ENCODE results near the gene B3GNT9.

B3GNT9 gene

DNA sequence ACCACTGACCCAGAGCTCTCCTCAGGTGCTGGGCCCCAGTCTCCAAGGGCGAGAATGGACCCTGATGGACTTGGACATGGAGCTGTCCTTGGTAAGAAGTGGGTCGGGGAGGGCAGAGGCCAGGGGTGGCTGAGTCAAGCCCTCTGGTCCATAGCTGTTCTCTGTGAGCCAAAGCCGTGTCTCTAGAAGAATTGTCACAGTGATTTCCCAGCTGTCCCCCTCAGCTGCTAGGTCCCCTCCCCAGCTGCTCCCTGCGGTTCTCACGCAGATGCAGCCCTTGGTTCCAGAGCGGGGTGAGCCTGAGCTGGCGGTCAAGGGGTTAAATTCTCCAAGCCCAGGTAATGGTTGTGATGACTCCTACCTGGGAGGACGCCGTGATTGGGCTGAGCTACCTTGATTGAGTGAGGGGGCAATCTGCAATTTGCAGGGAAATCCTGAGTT lies 18.2 kb upstream of the B3GNT9 start:
- no peak overlapping the region; the same call in 1 of the 2 replicates for H3K4me3 ChIP-seq
- no peaks in the 10 kb centered on the region for H3K9me3 ChIP-seq
- no peak for DNase-seq (ENCODE audit: low spot score in 2 of 2)
- no peaks in the 10 kb centered on the region for H3K36me3 ChIP-seq (replicated peaks)
- no peaks in the 10 kb centered on the region for H3K27me3 ChIP-seq (ENCODE audit: low read depth)
- peaks cover 24% of the 10 kb centered on the region for H3K4me1 ChIP-seq
- in situ Hi-C loops (cut with MboI; ENCODE audit: low sequenced_read_pairs): no loop called here

DNA sequence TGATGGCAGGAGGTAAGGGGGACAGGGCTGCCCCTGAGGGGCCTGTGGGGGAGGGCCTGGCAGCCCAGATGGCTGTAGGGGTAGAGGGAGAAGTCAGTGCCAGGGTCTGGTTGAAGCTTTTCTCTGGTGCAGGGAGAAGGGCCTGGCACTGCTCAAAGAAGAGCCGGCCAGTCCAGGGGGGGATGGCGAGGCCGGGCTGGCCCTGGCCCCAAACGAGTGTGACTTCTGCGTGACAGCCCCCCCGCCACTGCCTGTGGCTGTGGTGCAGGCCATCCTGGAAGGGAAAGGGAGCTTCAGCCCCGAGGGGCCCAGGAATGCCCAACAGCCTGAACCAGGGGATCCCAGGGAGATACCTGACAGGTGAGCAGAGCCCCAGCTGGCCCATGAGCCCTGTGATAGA lies 16.8 kb upstream of the B3GNT9 start:
- Histone ChIP-seq H3K4me1 (peaks cover 18% of the 10 kb centered on the region), H3K9me3 (no peaks in the 10 kb centered on the region), H3K27me3 (ENCODE audit: low read depth) (no peaks in the 10 kb centered on the region), H3K36me3 (replicated peaks) (no peaks in the 10 kb centered on the region), H3K4me3 (no peak overlapping the region)
- no peak for DNase-seq (ENCODE audit: low spot score in 2 of 2)
- in situ Hi-C loops (cut with MboI; ENCODE audit: low sequenced_read_pairs): no loop called here

DNA sequence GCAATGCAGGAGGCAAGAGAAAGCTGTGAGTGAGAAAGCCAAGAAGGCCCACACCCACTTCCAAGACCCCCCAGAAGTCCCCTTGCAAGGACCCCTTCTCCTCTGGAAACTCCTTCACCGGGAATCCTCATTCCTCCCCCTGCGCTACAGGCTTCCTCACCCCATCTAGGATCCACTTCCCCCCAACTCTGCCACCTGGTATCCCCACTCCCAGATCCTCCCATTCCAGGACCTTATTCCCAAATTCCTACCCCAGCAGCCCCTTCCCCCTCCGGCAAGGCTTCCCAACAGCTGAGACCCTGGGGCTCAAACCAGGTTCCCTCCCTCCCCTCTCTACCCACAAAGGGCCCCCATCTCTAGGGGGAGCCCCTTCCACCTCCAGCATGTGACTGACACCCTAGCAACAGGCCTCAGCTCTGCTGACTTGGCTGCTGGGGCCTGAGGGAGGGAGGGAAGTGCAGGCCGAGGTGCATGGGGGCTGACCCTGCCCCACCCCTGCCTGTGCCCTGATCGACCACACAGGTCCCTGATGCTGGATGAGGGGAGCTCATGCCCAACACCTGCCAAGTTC lies 15.9 kb upstream of the B3GNT9 start:
- in situ Hi-C loops (cut with MboI; ENCODE audit: low sequenced_read_pairs): no loop called here
- H3K36me3 ChIP-seq (replicated peaks): no peaks in the 10 kb centered on the region
- no peak for DNase-seq (ENCODE audit: low spot score in 2 of 2)
- no peak overlapping the region for H3K4me3 ChIP-seq
- H3K4me1 ChIP-seq: peaks cover 18% of the 10 kb centered on the region
- no peaks in the 10 kb centered on the region for H3K27me3 ChIP-seq (ENCODE audit: low read depth)
- H3K9me3 ChIP-seq: no peaks in the 10 kb centered on the region

DNA sequence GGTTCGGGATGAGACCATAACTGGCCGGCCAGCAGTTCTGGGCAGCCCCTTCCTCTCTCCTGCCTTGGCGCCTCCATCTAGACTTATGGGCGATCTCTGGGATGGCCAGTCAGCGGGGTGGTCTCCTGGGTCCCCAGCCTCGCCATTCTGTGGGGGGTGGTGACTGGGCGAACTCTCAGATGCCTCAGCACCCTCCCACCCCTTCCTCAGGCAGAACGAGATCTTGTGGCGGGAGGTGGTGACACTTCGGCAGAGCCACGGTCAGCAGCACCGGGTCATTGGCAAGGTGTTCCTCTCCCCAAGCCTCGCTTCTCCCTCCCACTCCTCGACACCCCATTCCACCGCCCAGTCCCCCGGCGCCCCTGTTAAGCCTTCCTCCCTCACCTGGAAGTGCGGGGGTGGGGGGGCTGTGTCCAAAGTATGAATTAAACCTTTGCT lies 15.3 kb upstream of the B3GNT9 start:
- Histone ChIP-seq H3K9me3 (no peaks in the 10 kb centered on the region), H3K4me3 (no peak overlapping the region), H3K27me3 (ENCODE audit: low read depth) (no peaks in the 10 kb centered on the region), H3K36me3 (replicated peaks) (no peaks in the 10 kb centered on the region), H3K4me1 (peaks cover 14% of the 10 kb centered on the region)
- DNase-seq (ENCODE audit: low spot score in 2 of 2): no peak
- in situ Hi-C loops (cut with MboI; ENCODE audit: low sequenced_read_pairs): no loop called here

DNA sequence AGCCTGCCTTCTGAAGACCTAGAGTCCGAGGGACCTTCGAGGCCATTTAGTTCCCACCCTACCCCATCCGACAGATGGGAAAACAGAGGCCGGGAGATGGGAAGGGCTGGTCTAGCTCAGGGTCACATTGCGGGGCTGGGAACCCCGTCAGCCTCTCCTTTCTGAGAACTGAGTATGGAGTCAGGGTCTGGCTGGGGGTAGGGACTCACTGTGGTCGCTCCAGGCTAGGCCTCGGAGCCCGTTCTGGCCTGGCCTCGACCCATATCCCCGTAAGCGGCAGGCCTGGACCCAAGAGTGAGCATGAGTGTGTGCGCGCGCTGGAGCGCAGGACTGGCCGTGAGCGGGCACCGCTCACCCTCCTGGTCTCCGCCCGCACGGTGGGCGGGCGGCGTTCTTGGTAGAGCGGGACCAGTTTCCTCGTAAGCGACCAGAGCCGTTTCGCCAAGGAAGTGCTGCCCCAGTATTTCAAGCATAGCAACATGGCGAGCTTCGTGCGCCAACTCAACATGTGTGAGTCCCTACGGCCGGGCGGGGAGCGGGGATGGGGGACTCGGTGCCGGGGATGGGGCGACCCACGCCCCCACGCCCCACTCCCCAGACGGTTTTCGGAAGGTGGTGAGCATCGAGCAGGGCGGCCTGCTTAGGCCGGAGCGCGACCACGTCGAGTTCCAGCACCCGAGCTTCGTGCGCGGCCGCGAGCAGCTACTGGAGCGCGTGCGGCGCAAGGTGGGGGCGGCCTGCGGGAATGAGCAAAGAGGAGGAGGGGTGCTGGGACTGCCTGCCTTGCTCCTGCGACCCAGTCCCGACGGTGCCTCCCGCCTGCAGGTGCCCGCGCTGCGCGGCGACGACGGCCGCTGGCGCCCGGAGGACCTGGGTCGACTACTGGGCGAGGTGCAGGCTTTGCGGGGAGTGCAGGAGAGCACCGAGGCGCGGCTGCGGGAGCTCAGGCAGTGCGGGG lies 14.6 kb upstream of the B3GNT9 start:
- H3K4me3 ChIP-seq: no peak overlapping the region
- in situ Hi-C loops (cut with MboI; ENCODE audit: low sequenced_read_pairs): no loop called here
- peaks cover 9% of the 10 kb centered on the region for H3K4me1 ChIP-seq

DNA sequence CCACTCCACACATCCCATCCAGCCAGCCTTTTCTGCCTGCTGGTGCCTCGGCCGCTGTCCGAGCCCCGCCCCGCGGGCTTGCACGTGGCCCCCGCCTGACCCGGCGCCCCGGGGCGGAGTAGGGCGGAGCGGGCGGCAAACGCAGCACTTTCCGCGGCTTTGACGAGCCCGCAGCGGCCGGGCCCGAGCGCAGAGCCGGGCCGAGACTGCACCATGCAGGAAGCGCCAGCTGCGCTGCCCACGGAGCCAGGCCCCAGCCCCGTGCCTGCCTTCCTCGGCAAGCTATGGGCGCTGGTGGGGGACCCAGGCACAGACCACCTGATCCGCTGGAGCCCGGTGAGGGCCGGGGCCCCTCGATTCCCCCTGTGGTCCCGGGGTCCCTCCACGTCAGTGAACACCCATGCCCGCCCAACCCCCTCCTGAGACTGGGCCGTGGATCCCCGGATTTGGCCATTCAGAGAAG lies 13.8 kb upstream of the B3GNT9 start, which contains the start of gene HSF4:
HSF4 (plus strand) TSS at position 147 of the 463 bp plus-strand sequence; CDS start at position 214, 67 bp downstream.
- no peak within 1 kb of the TSS for H3K4me3 ChIP-seq
- no peaks in the 10 kb centered on the region for H3K36me3 ChIP-seq (replicated peaks)
- peaks cover 3% of the 10 kb centered on the region; the same call in 1 of the 2 replicates for H3K4me1 ChIP-seq
- in situ Hi-C loops (cut with MboI; ENCODE audit: low sequenced_read_pairs): no loop called here
- no peaks in the 10 kb centered on the region for H3K27me3 ChIP-seq (ENCODE audit: low read depth)
- no peak for DNase-seq (ENCODE audit: low spot score in 2 of 2)
- no peaks in the 10 kb centered on the region for H3K9me3 ChIP-seq

More for the DNA sequence above, 14.6 kb upstream of the B3GNT9 start:
- H3K27me3 ChIP-seq (ENCODE audit: low read depth): no peaks in the 10 kb centered on the region
- no peak for DNase-seq (ENCODE audit: low spot score in 2 of 2)
- no peaks in the 10 kb centered on the region for H3K9me3 ChIP-seq
- H3K36me3 ChIP-seq (replicated peaks): no peaks in the 10 kb centered on the region

DNA sequence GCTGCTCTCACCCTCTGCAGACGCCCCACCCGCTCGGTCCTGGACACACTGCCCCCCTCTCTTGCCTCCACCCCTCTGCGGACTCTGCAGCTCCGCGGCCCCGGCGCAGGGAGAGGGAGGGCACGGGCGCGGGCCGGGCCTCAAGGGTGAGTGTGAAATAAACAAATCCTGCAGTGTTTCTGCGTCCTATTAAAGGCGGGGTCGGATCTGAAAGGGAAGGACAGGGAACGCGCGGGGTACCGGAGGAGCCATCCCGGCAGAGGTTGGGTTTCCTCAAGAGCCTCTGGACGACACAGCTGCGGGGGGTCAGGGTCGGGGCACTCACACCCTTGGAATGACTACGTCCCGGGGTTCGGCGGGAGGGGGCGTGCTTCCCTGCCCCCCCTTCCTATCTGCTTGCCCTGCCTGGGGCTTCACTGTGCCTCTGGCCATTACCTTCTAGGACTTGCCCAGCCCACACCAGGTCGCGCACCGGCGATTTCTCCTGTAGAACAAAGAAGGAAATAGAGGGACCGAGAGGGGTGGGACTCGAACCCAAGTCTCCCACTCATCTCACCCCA lies 13.3 kb upstream of the B3GNT9 start:
- H3K27me3 ChIP-seq (ENCODE audit: low read depth): no peaks in the 10 kb centered on the region
- no peaks in the 10 kb centered on the region; the same call in 1 of the 2 replicates for H3K4me1 ChIP-seq
- in situ Hi-C loops (cut with MboI; ENCODE audit: low sequenced_read_pairs): no loop called here
- no peaks in the 10 kb centered on the region for H3K36me3 ChIP-seq (replicated peaks)
- H3K4me3 ChIP-seq: no peak overlapping the region
- H3K9me3 ChIP-seq: no peaks in the 10 kb centered on the region
- no peak for DNase-seq (ENCODE audit: low spot score in 2 of 2)

DNA sequence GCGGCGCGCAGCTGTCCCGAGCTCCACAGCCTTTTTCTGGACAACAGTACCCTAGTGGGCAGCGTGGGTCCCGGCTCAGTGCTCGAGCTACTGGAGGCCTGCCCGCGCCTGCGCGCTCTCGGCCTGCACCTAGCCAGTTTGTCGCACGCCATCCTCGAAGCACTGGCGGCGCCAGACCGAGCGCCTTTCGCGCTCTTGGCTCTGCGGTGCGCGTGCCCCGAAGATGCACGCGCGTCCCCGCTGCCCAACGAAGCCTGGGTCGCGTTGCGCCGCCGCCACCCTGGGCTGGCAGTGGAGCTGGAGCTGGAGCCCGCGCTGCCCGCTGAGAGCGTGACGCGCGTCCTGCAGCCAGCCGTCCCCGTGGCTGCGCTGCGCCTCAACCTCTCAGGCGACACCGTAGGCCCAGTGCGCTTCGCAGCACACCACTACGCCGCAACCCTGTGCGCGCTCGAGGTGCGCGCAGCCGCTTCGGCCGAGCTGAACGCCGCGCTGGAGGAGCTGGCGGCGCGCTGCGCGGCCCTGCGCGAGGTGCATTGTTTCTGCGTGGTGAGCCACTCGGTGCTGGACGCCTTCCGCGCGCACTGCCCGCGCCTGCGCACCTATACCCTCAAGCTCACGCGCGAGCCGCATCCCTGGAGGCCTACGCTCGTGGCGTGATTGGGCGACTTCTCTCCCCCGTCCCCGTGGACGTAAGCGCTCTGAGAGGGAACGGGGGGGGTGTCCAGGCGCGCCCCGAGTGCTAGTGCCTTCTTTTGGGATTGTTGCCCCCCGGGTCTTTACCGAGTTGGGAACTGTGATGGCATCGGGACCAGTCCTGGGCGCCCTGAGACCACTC lies 12.6 kb upstream of the B3GNT9 start:
- no peaks in the 10 kb centered on the region for H3K36me3 ChIP-seq (replicated peaks)
- no peaks in the 10 kb centered on the region for H3K9me3 ChIP-seq
- DNase-seq (ENCODE audit: low spot score in 2 of 2): no peak
- H3K4me1 ChIP-seq: no peaks in the 10 kb centered on the region; the same call in 1 of the 2 replicates
- in situ Hi-C loops (cut with MboI; ENCODE audit: low sequenced_read_pairs): no loop called here
- H3K4me3 ChIP-seq: no peak overlapping the region
- no peaks in the 10 kb centered on the region for H3K27me3 ChIP-seq (ENCODE audit: low read depth)

DNA sequence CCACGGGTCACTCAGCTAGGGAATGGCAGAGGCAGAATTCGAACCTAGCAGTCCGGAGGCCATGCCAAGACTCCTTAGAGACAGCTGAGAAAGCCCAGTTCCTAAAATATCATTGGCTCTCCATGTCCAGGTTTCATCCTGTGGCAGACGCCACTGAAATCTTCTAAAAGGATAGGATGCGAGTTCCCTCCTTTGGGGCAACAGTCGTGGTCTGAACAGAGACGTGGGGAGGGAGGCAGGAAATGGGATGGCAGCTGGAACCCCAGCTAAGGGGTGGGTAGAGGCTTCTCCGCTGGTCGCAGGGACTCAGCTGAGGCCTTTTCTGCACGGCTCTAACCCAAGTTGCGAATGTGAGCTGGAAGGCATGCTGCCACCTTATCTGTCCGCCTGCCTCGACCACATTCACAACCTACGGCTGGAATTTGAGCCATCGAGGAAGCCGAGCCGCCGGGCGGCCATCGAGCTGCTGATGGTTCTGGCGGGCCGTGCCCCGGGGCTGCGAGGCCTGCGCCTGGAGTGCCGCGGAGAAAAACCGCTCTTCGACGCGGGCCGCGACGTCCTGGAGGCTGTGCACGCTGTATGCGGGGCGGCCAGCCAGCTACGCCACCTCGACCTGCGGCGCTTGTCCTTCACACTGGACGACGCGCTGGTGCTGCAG lies 11.8 kb upstream of the B3GNT9 start:
- in situ Hi-C loops (cut with MboI; ENCODE audit: low sequenced_read_pairs): no loop called here
- H3K9me3 ChIP-seq: no peaks in the 10 kb centered on the region
- no peak overlapping the region for H3K4me3 ChIP-seq
- no peaks in the 10 kb centered on the region for H3K36me3 ChIP-seq (replicated peaks)
- DNase-seq (ENCODE audit: low spot score in 2 of 2): no peak
- H3K4me1 ChIP-seq: no peaks in the 10 kb centered on the region; the same call in 1 of the 2 replicates
- H3K27me3 ChIP-seq (ENCODE audit: low read depth): no peaks in the 10 kb centered on the region

DNA sequence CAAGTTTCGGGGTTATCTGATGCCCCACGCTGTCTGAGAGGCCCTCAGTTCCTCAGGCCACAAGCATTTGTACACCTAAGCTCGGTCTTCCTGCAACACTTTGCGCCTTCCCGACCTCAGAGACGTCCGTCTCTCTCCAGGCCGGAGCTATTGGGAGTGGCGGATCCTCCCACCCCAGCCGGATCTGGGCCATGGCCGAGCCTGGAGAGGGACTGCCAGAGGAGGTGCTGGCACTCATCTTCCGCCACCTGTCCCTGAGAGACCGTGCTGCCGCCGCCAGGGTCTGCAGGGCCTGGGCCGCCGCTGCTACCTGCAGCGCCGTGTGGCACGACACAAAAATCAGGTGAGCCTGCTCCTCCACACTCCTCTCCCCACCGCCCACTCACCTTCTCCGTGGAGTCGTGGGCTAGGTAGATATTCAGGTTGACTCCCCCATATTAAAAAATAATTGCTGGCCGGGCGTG lies 10.8 kb upstream of the B3GNT9 start:
- no peak for DNase-seq (ENCODE audit: low spot score in 2 of 2)
- Histone ChIP-seq H3K4me3 (no peak overlapping the region), H3K9me3 (no peaks in the 10 kb centered on the region), H3K36me3 (replicated peaks) (no peaks in the 10 kb centered on the region), H3K4me1 (no peaks in the 10 kb centered on the region; the same call in 1 of the 2 replicates), H3K27me3 (ENCODE audit: low read depth) (no peaks in the 10 kb centered on the region)
- in situ Hi-C loops (cut with MboI; ENCODE audit: low sequenced_read_pairs): no loop called here

DNA sequence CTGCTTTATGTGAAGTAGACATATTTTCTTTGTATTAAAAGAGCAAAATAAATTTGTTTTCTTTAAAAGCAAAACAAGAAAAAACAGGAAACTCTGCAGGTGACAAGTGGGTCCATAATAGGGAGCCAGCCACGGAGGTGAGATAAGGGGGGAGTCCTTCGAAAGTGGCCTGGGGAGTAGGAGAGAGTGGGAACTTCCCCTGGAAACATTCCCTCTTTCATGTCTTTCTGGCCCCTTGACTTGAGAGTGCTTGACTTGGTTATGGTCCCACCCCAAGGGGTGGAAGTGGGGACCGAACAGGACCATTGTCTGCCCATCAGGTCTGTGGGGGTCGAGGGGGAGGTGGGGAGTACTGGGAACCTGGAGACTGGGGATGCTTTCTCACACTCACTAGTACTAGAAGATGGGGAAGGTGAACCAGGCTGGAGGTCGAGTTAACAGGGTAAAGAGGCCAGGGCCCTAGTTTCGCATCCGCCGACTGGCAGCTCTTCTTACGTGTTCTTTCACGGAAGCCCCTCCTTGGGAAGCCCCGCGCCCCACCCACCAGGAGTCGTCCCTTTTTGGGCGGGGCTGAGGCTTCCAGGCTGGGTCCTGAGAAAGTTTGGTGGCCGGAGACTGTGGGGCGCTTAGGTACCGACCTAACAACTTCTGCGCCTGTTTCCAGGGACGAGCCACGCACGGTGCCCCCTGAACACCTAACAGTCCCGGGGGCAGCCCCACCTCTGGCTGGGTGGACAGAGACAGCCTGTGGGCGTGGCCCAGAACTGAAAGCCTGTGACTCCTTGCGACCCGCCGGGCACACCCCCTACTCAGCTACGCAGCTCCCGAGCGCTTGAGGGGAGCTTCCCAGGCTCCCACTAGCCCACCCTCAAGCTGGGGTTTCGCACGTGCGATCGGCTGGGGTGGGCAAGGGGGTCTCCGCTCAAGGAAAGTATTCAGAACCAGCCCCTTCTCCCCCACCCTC lies 8.1 kb upstream of the B3GNT9 start:
- DNase-seq (ENCODE audit: low spot score in 2 of 2): peak; percentile 31 to 79
- in situ Hi-C loops (cut with MboI; ENCODE audit: low sequenced_read_pairs): loop anchor here (10.0 kb wide), 2 partner anchors 144 to 184 kb away; no protein-coding TSS in a partner anchor
- H3K36me3 ChIP-seq (replicated peaks): no peaks in the 10 kb centered on the region
- no peaks in the 10 kb centered on the region for H3K27me3 ChIP-seq (ENCODE audit: low read depth)
- no peaks in the 10 kb centered on the region for H3K9me3 ChIP-seq
- peak overlapping the region; percentile 67 for H3K4me3 ChIP-seq
- no peaks in the 10 kb centered on the region; the same call in 1 of the 2 replicates for H3K4me1 ChIP-seq
